Epithelial cell of proximal tubule (primary cell): ENCODE data around the gene UPF3B. TPM values are rescaled to one million over a fixed set of nuclear protein-coding genes. Genes with fewer than 3 reads are reported as not detected.
"Not testable (repeated sequence)": the region's sequence is repeated elsewhere in the genome, so short reads cannot be mapped to it uniquely, and the experiment has no call there.

ENCODE experiments used
- DNase-seq: peaks from one replicate; pipeline ENCODE4 v3.0.0-alpha.2; 2011; ENCODE audit warnings: low read depth
- H3K4me3 ChIP-seq: 2 replicates; pipeline ENCODE4 v1.5.1; 2011; ENCODE audit warnings: low read depth, mild to moderate bottlenecking, low read length
- total RNA-seq: library from RNA; depleted of rRNA; stranded (reverse); fragments of >200 nt; gene quantifications from 2 replicates; pipeline ENCODE4 v1.2.3, GENCODE V29; 2015
- TF ChIP-seq, protein P1 (sequence below): conservative IDR thresholded peaks from 2 replicates; pipeline ENCODE4 v1.5.1; 2012; ENCODE audit warnings: low read depth, mild to moderate bottlenecking, low read length

Gene UPF3B
- total RNA-seq, 1 donor from 2014 or later: 4.8 TPM

DNA sequence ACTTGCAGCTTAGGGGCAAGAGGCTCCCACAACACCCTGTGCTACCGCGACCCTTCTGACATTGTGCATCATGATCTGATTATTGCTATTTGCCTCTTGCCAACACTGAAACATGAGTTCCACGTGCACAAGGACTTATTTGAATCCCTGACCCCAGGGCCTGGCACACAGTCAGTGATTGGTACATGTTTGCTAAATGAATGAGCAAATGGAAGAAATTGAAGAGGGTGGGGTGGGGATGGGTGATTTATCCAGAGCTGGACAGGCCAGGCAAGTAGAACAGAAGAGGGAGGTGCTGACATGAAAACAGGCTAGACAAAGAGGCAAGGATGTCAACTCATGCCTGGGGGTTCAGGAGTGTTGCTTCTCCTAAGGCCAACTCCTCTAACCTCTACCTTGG, 36.5 kb downstream of the UPF3B start:
- no peak overlapping the region for H3K4me3 ChIP-seq
- DNase-seq: no peak
- TF ChIP-seq, protein P1, sequence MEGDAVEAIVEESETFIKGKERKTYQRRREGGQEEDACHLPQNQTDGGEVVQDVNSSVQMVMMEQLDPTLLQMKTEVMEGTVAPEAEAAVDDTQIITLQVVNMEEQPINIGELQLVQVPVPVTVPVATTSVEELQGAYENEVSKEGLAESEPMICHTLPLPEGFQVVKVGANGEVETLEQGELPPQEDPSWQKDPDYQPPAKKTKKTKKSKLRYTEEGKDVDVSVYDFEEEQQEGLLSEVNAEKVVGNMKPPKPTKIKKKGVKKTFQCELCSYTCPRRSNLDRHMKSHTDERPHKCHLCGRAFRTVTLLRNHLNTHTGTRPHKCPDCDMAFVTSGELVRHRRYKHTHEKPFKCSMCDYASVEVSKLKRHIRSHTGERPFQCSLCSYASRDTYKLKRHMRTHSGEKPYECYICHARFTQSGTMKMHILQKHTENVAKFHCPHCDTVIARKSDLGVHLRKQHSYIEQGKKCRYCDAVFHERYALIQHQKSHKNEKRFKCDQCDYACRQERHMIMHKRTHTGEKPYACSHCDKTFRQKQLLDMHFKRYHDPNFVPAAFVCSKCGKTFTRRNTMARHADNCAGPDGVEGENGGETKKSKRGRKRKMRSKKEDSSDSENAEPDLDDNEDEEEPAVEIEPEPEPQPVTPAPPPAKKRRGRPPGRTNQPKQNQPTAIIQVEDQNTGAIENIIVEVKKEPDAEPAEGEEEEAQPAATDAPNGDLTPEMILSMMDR: no peak

DNA sequence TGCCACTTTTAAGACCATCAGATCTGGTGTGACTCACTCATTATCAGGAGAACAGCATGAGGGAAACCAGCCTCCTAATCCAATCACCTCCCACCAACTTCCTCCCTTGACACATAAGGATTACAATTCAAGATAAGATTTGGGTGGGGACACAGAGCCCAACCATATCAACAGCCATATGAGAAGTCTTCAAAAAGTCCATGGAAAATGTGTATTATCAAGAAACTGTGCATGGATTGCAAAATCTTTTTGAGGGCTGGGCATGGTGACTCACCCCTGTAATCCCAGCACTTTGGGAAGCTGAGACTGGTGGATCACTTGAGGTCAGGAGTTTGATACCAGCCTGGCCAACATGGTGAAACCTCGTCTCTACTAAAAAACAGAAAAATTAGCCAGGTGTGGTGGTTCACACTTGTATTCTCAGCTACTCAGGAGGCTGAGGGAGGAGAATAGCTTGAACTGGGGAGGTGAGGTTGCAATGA, 43.5 kb downstream of the UPF3B start:
- no peak for DNase-seq
- TF ChIP-seq, protein P1: no peak

DNA sequence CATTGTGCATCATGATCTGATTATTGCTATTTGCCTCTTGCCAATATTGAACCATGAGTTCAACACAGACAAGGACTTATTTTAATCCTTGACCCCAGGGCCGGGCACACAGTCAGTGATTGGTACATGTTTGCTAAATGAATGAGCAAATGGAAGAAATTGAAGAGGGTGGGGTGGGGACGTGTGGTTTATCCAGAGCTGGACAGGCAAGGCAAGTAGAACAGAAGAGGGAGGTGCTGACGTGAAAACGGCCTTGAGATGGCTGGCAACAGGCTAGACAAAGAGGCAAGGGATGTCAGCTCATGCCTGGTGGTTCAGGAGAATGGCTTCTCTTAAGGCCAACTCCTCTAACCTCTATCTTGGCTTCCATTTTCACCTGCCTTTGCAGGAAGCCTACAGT, 44.3 kb downstream of the UPF3B start:
- not testable (repeated sequence) for H3K4me3 ChIP-seq, DNase-seq

More for the DNA sequence above, 43.5 kb downstream of the UPF3B start:
- no peak overlapping the region for H3K4me3 ChIP-seq

DNA sequence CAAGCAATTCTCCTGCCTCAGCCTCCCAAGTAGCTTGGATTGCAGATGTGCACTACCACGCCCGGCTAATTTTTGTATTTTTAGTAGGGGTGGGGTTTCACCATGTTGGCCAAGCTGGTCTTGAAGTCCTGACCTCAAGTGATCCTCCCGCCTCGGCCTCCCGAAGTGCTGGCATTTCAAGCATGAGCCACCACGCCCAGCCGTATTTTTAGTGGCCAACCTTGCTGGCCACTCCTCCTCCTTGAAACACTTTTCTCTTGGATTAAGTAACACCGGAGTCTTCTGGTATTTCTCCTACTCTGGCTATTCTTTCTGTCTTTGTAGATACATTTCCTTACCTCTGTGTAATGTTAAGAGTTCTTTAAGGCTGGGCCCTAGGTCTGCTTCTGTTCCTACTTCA, 50.2 kb downstream of the UPF3B start:
- no peak overlapping the region for H3K4me3 ChIP-seq
- TF ChIP-seq, protein P1: no peak
- DNase-seq: no peak

DNA sequence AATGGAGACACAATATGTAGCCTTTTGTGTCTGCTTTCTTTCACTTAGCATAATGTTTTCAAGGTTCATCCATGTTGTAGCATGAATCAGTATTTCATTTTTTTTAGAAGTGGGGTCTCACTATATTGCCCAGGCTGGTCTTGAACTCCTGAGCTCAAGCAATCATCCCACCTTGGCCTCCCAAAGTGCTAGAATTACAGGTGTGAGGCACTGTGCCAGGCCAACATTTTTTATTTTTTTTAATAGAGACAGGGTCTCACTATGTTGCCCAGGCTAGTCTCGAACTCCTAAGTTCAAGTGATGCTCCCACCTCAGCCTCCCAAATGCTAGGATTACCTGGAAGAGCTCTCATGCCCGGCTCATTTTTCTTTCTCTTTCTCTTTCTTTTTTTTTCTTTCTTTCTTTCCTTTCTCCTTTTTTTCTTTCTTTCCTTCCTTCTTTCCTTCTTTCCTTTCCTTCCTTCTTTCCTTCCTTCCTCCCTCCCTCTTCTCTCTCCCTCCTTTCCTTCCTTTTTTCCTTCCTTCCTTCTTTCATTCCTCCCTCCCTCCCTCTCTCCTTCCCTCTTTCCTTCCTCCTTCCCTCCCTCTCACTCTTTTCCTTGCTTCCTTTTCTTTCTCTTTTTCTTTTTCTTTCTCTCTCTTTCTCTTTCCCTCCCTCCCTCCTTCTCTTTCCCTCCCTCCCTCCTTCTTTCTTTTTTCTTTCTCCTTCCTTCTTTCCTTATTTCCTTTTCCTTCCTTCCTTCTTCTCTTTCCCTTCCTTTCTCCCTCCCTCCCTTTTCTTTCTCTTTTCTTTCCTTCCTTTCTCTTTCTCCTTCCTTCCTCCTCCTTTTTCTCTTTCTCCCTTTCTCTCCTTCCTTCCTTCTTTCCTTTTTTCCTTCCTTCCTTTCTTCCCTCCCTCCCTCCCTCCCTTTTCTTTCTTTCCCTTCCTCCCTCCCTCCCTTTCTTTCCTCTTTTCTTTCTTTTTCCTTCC, 51.2 kb downstream of the UPF3B start:
- TF ChIP-seq, protein P1: no peak
- H3K4me3 ChIP-seq: no peak overlapping the region
- no peak for DNase-seq

DNA sequence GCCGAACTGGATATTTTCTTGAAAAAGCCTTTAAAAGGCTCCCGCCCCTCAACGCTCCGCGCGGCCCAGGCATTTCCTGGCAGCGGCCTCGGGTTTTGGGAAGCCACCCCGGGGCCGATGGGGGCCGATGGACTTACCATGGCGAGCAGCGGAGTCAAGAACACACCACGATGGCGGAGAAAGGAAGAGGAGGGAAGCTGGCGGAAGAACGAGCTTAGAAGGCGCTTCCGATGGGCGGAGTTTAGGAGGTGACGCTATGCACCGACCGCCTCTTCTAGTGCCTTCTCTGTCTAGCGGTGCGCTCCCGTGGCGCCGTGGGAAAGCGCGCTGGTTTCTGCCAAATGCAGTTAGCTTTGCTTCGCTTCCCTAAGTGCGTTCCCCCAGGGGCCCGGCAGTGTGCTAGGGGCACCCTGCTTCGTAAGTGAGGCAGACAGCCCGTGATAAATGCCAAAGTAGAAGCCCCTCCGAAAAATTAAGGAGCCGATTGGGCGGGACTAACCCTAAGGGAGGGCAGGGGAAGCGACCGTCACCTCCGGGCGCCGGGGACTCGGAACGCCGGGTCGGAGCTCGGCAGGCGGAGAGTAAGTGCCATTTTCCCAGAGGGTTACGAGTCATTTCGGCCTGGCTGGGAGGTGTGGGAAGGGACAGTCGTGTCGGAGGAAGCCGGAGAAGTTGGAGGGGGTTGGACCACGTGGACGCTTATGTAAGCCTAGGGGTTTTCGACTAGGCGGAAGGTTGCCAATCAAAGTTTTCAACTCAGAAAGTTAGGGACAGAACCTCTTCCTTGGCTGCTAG, 61.1 kb downstream of the UPF3B start, which contains the start of gene RPL39:
Gene RPL39, minus strand, starts transcription at position 194 of the 795 bp plus-strand sequence. Its CDS starts 54 bp downstream, at position 140.
- peak within 1 kb of the TSS; percentile 84 for H3K4me3 ChIP-seq
- peak; percentile 41 for DNase-seq
- TF ChIP-seq, protein P1: no peak

DNA sequence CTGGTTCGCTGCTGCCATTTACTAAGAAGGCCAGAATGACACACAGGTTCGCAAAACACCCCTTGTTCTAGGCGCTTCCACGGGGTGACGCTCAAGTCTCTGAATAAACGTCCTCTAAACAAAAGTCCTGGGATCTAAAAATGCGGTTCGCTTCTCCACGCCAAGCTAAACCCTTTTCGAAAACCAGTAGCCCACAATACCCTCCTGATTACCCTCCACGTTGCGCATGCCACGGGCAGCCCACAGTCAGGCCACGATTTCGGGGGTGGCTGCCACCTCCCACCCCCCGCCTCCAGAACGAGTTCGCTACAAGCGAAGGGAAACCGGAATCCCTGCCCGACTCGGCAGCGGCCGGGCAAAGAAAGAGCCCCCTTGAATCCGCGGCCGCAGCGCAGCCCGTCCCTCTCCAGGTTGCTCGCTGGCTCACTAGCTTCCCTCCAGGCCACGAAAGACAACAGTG, 61.8 kb downstream of the UPF3B start:
- no peak for DNase-seq
- peak overlapping the region; percentile 84 for H3K4me3 ChIP-seq
- TF ChIP-seq, protein P1: peak; percentile 34
